ENCODE data around the gene MYDGF.

Gene MYDGF

GRCh38 chr19:4624733-4625362, 45.3 kb downstream of the MYDGF start:
- TF ChIP-seq CTCF (IDR thresholded peaks at IDR 0.05; ENCODE audit: control insufficient read depth, extremely low read depth, insufficient read depth): 0 out of 2 replicates have a peak, but pooled peaks have one; percentile 12
- DNase-seq (ENCODE audit: low read depth): no peak

DNA sequence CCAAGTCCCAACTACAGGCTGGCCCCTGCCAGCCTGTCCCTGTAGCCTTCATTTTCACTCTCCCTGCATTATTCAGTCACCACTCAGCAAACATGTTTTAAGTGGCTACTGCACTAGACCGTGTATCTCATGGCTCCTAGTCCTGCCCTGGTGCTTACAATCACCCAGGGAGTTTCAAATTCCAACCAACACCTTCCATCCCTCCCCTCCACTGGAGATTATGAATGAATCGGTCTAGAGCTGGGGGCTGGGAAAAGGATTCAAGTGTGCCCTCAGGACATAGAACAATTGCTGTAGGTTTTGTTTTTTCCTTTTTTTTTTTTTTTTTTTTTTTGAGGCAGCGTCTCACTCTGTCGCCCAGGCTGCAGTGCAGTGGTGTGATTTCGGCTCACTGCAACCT, 45.8 kb downstream of the MYDGF start:
- TF ChIP-seq CTCF (IDR thresholded peaks at IDR 0.05; ENCODE audit: control insufficient read depth, extremely low read depth, insufficient read depth): no peak

More at GRCh38 chr19:4624733-4625362, 45.3 kb downstream of the MYDGF start:
- no peak overlapping the region for H3K4me3 ChIP-seq (ENCODE audit: low read depth, low read length)

GRCh38 chr19:4622695-4623421, 47.3 kb downstream of the MYDGF start:
- no peak for DNase-seq (ENCODE audit: low read depth)
- TF ChIP-seq CTCF (IDR thresholded peaks at IDR 0.05; ENCODE audit: control insufficient read depth, extremely low read depth, insufficient read depth): no peak
- H3K4me3 ChIP-seq (ENCODE audit: low read depth, low read length): no peak overlapping the region

More for the DNA sequence above, 45.8 kb downstream of the MYDGF start:
- no peak for DNase-seq (ENCODE audit: low read depth)
- no peak overlapping the region for H3K4me3 ChIP-seq (ENCODE audit: low read depth, low read length)

DNA sequence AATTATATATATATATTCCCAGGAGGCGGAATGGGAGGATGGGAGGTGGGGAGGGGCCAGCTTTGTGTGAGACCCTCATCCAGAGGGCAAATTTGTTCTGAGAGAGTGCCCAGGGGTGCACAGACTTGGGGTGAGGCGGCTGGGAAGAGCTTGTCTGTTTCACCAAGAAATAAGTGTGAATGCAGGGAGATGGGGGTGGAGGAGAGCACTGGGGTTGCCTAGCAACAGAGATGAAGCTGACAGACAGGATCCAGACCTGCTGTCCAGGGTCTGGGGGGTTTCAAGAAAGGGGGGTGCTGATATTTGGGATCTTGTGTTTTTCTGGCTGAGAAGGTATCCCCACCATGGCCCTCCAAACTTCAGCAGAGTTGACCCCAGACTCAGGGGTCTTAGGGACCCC, 49.5 kb downstream of the MYDGF start:
- DNase-seq (ENCODE audit: low read depth): no peak
- no peak for TF ChIP-seq CTCF (IDR thresholded peaks at IDR 0.05; ENCODE audit: control insufficient read depth, extremely low read depth, insufficient read depth)
- H3K4me3 ChIP-seq (ENCODE audit: low read depth, low read length): no peak overlapping the region

DNA sequence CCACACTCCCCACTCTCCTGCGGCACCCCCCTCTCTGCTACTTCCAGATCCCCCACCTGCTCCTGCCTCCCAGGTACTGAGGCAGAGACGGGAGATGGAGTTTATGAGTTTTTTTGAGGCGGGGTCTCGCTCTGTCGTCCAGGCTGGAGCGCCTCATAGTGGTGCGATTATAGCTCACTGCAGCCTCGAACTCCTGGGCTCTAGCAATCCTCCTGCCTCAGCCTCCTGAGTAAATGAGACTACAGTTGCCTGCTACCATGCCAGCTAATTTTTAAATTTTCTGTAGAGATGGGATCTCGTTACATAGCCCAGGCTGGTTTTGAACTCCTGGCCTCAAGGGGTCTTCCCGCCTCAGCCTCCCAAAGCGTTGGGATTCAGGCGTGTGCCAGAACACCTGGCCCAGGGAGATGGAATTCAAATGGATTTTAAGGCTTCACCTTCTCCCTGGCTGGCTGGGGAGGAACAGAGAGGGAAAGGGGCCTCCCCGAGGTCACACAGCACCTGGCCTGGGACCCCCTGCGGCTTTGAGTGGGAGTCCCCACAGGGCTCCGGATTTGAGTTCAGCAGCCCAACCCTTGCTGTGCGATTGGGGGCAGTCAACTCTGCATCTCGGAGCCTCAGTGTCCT, 50.4 kb downstream of the MYDGF start:
- TF ChIP-seq CTCF (IDR thresholded peaks at IDR 0.05; ENCODE audit: control insufficient read depth, extremely low read depth, insufficient read depth): no peak
- DNase-seq (ENCODE audit: low read depth): no peak
- no peak overlapping the region for H3K4me3 ChIP-seq (ENCODE audit: low read depth, low read length)

GRCh38 chr19:4618019-4618418, 52.1 kb downstream of the MYDGF start:
- DNase-seq (ENCODE audit: low read depth): no peak
- TF ChIP-seq CTCF (IDR thresholded peaks at IDR 0.05; ENCODE audit: control insufficient read depth, extremely low read depth, insufficient read depth): no peak
- no peak overlapping the region for H3K4me3 ChIP-seq (ENCODE audit: low read depth, low read length)
